Activated CD8-positive, alpha-beta memory T cell treated with anti-CD3 and anti-CD28 coated beads, Interleukin-2, amount 50 U/mL, for 4 hours (primary cell): ENCODE measurements around the gene GPBAR1.
"Not testable (repeated sequence)": the region's sequence is repeated elsewhere in the genome, so short reads cannot be mapped to it uniquely, and the experiment has no call there.

Experiments
- DNase-seq: peaks from one replicate; pipeline ENCODE4 v3.0.0-alpha.2; 2020

Gene GPBAR1

GRCh38 chr2:218269900-218270720 is 9.3 kb downstream of the GPBAR1 start, which contains the start of the genes AAMP and PNKD:
Gene AAMP (minus strand): TSS chr2:218270137. CDS start chr2:218270086, 51 bp downstream.
Gene PNKD (plus strand): TSS chr2:218270519. CDS start chr2:218270536, 17 bp downstream.
- peak; percentile 100 for DNase-seq

DNA sequence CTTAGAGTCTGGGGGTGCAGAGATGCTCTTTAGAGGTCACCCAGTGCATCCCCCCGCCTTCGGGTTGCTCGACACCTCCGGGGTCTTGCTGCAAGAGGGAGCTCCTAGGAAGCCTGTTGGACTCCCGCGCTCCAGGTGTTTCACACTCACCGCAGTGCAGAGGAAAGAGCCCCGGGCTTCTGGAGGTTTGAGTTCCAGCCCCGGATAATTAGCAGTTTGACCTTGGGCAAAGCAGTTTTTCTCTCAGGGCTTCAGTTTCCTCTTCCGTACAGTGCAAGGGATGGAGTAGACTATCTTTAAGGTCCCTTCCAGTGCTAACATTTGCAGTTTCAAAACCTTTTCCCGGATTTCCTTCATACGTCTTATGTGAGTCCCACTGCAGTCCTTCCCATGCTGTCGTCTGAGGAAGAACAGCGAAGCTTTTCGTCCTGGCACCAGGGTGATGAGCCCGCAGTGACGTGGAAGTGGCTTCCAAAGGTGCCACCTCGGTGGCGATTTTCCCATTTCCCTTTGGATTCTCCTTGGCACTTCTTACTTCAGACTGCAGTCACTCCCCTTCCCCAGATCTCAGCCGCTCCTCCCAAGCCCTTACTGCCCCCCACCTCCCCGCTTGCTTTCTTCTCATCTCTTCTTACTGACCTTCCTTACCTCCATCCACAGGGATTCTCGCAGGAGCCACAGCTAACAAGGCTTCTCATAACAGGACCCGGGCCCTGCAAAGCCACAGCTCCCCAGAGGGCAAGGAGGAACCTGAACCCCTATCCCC is 10.1 kb downstream of the GPBAR1 start:
- DNase-seq: no peak

- no peak for DNase-seq
Observed at GRCh38 chr2:218271487-218271797, 10.6 kb downstream of the GPBAR1 start.

GRCh38 chr2:218271865-218272530 is 11.2 kb downstream of the GPBAR1 start:
- no peak for DNase-seq

GRCh38 chr2:218272531-218273212 is 11.9 kb downstream of the GPBAR1 start:
- peak; percentile 79 for DNase-seq

GRCh38 chr2:218273214-218273907 is 12.5 kb downstream of the GPBAR1 start:
- DNase-seq: not testable (repeated sequence)

DNA sequence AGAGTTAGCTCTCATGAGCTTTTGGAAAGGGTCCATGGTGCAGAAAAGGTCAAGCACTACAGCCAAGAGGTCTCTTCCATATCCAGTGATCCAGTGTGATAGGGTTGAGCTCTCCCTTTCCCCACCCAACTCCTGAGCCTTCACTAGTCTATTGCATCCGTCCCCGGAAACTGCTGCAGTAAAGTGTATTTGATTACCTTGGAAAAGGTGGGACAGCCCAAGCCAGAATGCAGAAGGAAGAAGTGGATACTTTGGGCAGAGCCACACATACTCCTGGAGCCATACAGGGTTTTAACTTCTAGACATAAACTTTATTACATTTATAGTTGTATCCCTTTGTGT is 13.1 kb downstream of the GPBAR1 start:
- DNase-seq: no peak

DNA sequence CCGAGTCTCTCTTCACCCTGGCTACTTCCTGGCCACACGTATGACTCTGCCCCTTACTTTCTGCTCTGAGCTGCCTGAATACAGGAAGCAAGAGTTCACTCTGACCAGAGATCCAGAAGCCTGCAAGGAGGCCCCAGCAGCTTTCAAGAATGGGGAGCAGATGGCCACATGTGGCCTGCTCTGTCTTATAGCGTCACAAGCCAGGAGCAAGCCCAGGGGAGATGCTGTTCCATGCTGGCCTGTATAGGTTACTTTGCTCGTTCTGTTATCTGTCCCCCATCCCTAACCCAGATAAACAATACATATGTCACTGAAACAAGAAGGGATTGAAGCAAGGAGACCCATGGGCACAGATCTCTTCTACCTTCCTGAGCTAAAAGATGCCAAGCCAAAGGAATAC is 13.8 kb downstream of the GPBAR1 start:
- DNase-seq: no peak

DNA sequence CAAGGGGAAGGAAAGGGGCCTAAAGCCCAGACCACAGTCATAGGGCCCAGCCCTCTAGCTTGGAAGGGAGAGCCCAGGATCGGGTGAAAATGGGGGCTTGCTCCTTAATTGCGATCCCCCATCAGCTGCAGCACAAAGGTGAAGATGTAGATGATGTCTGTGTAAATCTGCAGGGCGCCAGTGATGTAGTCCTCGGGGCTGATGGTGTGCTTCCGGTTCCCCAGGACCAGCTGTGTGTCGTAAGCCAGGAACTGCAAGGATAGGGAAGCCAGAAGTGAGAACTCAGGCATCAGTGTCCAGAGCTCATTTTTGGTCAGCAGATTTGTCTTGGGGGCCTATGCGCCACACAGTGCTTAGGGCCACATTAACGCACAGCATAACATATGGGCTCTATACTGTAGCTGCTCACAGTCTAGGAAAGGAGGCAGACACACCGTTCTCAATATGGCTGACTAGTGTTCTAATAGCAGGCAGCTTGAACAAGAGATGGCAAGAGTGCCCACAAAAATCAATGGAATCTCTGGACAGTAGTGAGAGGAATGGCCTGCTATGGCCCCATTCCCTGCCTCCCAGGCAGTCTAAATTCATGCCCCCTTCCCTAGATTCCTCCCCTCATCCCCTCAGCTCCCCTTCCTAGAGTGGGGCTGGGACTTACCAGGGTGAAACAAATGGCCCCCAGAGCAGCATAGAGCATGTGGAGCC is 14.7 kb downstream of the GPBAR1 start:
- DNase-seq: no peak

- no peak for DNase-seq
Observed at GRCh38 chr2:218276986-218277755, 16.4 kb downstream of the GPBAR1 start.

DNA sequence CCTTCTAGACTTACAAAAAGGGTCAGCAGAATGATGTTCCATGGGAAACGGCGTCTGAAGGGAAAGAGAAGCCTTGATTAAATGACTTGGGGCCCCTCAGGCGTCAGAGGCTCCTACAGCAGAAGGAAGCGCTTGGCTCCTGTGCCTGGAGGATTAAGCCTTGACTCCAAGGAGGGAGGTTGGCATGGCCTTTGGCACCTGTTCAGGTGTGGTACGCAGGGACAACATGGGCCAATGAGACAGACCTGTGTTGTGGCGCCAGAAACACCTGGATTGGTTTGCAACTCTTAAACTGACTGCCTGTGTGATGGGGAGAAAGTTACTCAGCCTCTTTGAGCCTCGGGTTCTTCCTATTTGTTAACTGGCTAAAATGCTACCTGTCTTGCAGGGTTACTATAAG is 17.1 kb downstream of the GPBAR1 start:
- DNase-seq: no peak

DNA sequence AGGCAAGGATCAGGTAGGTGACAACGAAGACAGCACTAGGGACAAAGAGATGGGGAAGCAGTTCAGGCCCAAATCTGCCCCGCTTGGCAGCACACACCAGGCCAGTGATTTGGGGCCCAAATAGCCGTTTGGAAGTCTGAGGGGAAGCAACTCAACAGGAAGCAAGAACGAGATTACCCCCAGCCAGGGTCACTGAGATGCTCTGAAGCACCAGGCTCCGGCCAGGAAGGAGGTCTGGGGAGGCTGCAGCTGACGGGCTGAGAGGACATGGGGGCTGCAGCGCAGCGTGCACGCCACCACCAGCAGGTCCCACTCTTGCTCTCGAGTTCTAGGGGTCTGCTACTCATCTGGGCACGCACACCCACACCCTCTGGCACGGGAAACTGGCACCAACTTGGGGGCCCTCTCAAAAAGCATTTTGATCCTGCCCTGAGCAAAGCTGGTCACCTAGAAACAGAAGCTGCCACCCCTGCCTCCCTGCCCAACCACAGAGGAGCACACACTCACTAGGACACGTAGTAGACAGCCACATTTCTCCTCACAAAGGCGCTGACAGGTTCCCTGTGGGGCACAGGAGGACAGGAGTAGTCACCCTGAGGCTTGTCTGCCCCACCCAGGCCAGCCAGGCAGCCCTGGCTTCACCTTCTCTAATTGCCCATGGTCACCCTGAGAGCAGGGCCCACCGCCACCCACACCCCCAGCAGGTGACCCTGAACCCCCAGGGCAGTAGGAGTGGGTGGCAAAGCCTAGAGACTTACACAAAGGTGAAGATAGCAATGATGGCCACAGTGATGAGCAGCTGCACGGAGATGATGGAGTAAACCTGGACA is 17.9 kb downstream of the GPBAR1 start:
- no peak for DNase-seq

DNA sequence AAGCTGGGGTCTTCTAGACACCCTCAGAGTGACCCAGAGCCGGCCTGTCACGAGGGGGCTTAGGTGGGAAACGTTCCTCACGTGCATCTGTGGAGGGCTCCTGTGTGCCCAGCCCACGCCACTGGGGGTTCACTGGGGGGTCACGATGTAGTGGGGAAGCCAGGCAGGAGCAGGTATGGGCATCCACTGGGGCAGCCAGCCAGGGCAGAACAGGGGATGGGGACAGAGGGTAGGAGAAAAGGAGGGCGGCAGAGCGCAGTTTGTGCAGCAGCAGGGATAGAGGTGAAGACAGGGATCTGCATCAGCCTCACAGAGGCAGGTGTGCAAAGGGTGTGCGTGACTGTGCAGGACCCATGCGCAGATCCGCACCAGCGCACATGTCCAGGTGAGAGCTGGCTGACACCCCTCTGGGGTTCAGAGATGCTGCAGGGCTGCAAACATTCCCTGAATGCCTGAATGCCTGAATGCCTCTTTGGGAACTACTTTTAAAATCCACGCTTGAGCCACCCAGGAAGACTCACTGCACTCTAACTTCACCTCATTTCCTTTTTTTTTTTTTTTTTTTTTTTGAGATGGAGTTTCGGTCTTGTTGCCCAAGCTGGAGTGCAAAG is 19.6 kb downstream of the GPBAR1 start:
- no peak for DNase-seq

GRCh38 chr2:218281449-218281848 is 20.6 kb downstream of the GPBAR1 start:
- DNase-seq: no peak

DNA sequence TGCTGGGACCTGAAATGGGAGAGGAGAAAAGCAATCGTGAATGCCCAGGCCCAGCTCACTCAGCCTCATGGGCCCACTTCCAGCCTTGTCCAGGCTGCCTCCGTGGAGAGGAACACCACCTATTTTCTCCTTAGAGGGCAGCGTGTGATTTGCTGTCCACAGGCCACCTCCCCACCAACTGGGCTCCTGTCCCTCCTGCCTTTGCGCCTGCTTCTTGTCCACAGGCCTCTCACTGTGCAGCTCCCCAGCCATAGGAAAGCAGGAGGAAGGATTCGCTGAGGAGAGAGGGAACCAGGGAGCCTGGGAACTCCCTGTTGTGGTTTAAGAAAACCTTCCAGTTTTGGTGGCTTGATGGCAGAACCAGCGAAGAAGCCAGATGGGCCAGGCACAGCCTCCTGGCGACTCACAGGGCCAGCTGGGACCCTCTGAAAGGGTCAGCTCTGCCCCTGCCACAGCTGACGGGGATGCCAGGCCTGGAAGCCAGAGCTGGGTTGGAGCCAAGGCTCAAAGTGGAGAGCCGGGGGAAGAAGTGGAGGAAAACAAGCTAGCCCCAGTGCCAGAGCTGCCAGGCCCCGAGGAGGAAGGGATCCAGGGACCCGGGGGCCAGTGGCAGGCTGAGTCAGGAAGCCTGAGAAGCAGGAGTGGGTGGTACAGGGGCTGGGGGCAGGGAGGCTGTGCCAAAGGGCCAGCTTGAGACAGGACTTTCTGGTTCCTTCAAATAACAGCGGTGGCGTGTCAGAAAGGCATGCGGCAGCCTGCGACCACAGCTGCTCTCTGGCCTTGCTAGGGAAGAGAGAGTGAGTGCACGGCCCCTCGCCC is 21.6 kb downstream of the GPBAR1 start:
- DNase-seq: no peak

DNA sequence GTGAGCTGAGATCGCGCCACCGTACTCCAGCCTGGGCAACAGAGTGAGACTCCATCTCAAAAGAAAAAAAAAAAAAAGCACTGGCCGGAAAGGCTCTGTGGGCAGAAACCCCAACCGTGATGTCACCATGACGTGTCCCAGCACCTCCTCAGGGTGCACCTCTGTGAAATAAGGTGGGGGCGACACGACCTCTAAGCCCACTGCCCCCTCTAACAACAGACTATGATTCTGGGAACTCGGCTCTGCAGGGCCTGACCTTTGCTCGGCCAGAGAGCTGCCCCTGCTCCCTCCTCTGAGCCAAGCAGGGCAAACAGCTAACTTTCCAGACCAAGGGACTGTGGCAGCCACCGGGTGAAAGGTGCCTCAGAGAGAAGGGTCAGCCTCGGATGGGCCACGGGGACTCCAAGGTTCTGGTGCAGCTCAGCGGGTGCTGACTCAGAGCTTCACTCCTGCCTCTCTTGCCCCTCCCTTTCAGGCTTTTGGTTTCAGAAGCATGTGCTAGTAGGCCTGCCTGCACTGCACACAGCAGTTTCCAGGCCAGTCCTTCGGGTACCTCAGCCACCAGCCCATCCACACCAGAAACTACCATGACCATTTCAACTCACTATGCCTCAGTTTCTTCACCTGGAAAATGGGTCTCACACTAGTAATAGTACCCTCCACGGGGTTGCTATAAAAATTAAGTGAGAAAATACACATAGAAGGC is 23.4 kb downstream of the GPBAR1 start:
- peak; percentile 55 for DNase-seq

GRCh38 chr2:218285604-218286003 is 24.8 kb downstream of the GPBAR1 start:
- DNase-seq: no peak
